Amygdala (tissue), 56 donors: ENCODE results near the gene TIE1.

Source experiments
- DNase-seq, 56 donors: peaks; one replicate each; lab custom pipeline; 2025; lab: John Stamatoyannopoulos, UW

The TIE1 gene

DNA sequence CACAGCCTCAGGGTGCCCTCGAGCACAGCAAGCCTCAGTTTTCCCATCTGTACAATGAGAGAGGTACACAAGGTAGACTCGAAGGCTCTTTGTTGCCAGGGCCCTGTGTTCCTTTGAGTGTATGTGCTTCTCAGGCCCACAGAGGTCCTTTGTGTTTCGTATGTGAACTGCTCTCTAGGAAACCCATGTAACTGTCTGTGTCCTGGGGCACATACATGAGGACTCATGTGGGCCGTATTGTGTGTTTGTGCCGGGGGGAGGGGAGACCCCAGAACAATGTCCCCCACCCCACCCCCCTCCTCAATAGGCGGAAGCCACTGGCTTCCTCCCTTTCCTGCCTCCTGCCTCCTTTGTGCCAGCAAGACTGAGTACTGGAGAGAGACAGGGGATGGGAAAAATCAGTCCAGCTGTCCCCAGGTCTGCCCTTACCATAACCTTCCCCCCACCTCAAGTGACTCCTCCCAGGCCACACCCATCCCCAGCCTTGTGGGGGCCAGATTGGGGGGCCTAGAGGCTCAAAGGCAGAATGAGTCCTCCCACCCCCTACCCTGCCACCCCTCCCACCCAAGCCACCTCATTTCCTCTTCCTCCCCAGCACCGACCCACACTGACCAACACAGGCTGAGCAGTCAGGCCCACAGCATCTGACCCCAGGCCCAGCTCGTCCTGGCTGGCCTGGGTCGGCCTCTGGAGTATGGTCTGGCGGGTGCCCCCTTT is at the start of gene TIE1:
Gene TIE1, plus strand, starts transcription at position 605 of the 717 bp plus-strand sequence. Its CDS starts 90 bp downstream, at position 695.
- no peak for DNase-seq

DNA sequence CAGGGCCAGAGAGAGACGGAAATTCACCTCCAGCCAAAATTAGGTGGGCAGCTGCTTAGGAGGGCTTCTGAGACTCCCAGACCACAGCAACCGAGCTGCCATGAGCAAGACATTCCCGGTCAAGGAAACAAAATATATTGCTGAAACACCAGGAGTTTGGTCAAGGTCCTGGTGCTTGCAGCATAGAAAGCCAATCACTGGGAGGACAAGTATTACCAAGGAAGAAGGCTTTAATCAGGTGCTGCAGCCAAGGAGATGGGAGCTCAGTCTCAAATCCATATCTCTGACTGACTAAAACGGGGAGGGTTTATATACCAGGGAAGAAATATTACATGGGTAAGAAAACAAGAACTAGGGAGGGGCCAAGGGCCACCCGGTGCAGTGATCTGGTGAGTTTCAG is 49.8 kb upstream of the TIE1 start:
- no peak for DNase-seq

DNA sequence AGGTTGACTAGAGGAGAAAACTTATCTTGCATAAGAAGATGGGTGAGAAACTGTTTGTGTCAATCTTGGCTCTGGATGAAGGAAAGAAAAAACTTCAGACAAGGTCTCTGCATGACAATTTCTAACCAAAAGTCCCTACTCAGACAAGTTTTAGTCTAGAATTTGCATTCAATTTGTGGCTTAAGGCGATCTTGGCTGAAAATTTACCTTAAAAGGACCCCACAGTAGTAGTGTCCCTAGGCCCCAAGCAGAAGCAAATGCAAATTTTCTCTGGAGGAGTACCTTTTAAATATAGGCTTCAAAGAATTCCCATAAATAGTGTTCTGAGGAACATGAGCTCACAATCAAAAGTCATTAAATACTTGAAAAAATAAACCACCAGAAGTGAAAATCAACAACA is 48.6 kb upstream of the TIE1 start:
- no peak for DNase-seq

DNA sequence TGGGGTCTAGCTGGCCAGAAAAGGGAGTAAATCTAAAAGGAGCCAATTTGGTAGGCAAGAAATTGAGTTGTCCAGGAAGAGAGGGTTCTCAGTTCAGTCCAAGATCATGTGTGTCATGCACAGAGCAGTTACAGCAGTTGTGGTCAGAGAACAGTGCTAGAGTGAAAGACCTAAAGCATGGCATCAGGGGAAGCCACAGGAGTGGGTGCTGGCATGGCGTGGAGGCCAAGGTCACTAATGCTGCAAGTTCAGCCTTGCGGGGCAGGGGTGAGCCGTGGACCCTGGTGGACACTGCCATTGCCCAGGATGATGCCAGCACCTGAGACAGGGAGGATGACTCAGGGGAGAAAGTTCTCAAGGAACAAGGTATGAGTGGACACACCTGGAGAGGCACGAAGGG is 47.6 kb upstream of the TIE1 start:
- DNase-seq: no peak

DNA sequence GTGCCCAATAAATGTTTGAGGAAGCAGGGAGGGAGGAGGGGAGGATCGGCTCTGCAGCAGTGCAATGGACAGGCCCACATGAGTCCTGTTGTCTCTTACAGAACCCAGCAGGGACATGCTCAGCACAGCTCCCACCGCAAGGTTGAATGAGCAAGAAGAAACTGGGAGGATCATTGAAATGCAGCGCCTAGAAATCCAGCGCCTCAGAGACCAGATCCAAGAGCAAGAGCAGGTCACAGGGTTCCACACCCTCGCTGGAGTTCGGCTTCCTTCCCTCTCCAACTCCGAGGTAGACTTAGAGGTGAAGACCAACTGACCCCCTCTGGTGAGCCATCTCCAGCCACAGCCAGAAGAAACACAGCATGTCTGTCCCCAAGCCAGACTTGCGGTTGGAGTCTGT is 46.9 kb upstream of the TIE1 start:
- DNase-seq: no peak

DNA sequence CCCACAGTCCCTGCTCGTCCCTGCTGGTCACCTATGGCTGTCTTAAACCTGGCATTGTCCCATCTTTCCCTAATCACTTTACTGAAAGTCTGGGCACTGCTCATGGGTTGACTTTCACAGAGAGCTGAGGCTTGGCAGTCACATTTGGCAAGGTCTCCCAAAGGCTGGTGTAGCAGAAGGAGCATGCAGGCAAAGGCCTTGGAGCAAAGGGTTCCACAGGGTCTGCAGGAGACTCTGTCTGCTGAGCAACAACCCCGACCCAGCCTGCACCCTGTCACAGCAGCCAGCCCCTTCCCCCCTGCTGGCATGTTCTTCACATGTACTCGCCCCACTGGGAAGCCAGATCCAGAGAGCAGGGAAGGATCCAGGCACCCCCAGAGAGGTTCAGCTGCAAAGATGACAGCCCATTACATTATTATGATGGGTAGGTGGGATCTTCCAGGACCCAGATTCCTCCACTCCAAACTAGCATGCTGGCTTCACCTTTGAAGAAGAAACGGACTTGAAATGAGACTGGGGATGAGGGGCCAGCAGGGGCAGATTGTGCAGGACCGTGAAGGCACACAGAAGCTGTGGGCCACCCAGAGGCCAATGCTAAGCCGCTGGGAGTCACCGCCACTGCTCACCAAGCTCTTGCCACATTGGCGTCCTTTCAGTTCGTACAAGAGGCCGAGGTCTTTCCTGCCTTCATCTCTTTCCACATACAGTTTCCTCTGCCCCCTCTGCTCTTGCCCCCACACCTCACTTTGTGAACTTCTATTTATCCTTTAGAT is 45.2 kb upstream of the TIE1 start:
- no peak for DNase-seq

DNA sequence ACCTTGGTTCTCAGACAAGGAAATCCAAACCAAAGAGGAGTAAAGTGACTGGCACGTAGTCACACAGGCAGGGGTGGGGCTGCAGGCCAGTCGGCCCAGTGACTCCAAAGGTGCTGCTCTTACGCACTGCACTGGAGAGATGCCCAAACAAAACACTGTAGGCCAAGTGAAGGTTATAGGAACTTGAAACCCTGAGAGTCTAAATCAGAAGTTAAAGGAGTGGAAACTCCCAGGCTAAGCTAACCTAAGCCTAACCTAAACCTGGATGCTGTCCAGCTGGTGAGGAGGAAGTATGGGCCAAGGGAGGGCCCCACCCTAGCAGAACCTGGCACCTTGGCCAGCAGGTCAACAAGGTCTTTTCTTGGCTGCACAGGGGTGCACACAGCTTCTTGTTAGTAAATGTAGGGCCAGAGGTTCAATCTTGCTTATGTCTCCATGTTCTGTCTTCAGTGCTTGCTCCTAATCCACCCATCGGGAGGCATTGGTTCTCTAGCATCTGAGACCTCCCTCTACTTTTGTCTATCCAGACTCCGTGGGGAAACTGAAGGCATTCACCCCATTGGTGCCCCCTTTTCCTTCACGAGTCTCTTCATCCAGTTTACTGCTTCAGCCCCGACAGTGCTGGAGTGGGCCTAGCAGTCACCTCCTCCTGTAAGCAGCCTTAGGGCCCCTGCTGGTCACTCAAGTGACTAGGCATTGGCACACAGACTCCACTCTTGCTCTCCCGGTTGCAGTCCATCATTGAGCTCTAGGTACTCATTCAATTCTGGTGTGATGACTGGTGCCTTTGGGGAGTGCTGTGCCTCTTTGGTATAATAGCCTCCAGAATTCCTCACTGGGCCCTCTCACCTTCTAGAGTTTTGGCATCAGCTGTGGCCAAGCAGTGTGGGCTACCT is 43.9 kb upstream of the TIE1 start:
- no peak for DNase-seq

DNA sequence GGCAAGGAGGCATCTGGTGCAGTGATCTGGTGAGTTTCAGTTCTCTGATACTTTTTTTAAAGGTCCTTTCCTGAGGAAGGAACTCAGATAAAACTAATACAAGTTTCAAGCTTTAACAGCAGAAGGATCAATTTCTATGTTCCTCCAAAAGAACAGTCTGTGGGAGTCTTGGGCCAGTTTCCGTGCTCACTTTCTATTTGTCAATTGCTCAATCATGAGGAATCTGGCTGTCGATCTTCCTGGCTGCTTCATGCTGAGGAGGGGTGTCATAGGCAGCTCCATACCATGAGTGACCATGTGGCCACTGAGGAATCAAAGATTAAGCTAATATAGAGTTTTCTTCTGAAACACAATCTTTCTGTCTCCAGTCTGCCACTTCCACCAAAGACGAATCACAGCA is 42.4 kb upstream of the TIE1 start:
- no peak for DNase-seq

DNA sequence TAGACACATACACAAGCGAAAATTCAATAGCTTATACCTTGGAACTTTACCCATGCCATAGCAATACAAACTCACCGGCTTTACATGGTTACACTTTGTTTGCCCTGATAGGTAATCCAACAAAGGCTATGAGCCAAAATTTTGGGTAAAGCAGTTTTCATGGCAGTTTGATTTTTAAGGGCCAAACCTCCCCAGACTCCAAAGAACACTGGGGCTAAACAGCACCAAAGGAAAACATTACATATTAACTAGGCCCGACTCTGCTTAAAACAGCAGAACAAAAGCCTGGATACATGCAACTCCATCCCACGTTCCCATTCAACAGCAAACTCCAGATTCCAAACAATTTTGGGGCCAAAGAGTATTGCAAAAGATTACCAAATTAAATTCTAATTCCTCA is 35.4 kb upstream of the TIE1 start:
- DNase-seq: no peak

DNA sequence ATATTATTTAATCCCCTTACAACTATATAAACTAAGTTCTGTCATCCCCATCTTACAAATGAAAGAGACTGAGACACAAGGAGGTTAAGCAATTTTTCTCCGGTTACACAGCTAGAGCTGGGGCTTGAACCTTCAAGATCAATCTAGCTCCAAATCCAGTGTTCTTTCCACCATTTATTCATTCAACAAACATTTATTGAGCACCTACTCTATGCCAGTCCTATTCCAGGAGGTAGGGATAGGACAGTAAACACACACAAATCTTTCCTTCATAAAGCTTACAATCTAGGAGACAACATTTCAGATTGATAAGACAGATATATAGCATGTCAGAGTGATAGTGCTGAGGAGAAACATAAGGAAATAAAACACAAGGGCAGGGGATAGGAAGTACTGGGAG is 33.9 kb upstream of the TIE1 start:
- no peak for DNase-seq

DNA sequence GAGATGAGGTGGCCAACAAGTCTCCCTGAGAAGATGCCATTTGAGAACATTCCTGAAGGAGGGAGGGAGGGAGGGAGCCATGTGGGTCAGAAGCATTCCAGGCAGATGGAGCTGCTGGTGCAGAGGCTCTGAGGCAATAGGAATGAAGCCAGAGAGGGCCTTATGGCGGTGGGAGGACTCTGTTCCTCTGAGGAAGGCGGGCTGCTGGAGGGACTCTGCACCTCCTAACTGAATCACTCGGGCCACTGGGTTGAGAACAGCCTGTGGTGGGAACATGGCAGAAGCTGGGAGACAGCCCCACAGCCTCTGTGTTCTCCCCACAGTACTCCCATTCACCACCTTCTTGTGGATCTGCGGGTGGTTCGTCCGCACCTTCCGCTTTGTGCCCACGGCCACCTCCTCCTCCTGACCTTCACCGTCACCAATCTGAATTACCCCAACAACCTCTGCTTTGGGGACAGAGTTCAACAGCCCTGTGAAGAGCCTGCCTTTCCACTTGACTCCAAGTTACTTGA is 33.4 kb upstream of the TIE1 start:
- no peak for DNase-seq

DNA sequence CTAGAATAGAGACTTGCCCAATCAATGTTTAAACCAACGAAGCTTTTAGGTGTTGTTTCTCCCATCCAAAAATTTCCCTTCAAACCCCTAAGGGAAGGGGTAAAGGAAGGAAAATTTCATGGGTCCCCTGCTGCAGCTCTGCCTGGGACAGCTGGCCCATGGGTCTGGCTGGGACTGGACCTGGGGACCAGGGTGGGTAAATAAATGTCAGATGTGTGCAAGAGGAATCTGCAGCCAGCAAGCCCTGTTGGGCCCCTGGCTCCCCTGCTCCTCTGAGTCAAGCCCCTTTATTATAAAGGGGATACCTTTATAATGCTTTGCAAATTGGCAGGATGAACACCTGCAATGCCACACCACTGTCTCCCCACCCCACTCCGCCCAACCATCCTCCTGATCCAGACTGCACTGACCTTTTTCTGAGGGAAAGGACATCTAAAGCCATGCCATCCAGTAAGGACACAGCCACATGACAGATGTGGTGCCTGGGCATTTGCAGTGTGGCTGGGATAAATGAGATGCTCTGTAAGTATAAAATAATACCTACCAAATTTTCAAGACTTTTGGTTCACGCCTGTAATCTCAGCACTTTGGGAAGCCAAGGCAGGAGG is 32.9 kb upstream of the TIE1 start:
- DNase-seq: no peak

DNA sequence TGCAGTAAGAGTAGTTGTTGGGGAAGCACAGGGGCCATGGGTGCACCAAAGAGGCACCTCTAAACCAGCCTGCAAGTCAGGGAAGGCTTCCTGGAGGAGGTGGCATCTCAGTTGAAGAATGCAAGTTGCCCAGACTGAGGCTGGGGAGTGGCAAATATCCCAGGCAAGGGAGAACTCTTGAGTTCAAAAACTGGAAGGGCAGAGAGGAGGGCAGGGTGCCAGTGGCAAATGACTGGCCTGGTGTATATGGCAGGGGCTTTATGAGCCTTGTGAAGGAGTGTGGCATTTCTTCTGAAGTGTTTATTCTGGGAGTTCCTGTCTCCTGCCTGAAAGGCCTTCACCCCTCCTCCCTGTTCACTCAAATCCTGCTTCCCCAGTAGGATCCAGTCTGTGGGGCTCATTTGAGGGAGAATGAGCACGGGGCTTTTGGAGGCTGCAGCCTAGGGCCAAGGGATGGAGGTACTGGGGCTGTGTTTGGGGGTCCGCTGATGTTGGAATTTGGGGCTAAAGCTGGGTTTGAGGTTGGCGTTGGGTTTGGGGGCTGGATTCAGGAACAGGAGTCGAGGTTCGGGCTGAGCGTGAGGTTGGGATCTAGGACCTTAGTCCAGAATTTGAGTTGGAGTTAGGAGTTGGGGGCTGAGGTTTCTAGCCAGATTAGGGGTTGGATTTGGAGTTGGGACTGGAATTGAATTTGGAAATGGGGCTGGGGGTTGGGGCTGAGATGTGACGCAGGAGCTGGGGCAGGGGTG is 31.0 kb upstream of the TIE1 start, which contains the start of gene TMEM125:
Gene TMEM125, plus strand, starts transcription at position 357 of the 749 bp plus-strand sequence. CDS start 2,740 bp downstream, outside the sequence.
- no peak for DNase-seq

DNA sequence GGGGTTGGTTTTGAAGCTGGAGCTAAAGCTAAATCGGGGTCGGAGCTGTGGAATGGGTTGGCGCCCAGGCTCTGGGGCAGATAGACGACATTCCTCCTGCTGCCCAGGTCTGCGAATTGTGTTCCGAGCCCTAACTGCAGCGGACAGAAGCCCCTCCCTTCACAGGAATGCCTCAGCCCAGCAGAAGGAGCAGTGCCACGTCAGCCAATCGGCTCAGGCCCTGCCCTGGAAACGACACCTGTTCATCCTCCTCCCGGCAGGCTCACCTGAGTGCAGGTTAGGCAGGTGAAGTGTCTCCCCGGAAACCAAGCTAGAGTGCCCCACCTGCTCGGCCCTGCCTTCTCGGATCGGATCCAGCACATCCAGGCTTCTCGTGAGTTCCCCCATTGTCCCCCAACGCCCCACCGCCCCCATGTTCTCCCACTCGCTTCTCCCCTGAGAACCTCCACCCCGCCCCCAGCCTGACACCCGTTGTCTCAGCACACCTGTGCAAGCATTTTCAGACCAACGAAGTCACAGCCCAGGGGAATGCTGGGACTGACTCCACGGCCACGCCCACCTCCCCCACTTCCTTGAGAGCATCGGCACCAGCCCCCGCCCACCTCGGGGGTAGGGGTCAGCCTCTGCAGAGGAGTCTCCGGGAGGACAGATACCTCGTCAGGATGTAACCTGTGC is 30.2 kb upstream of the TIE1 start:
- peak in 1 of 56 donors; percentile 43 for DNase-seq

DNA sequence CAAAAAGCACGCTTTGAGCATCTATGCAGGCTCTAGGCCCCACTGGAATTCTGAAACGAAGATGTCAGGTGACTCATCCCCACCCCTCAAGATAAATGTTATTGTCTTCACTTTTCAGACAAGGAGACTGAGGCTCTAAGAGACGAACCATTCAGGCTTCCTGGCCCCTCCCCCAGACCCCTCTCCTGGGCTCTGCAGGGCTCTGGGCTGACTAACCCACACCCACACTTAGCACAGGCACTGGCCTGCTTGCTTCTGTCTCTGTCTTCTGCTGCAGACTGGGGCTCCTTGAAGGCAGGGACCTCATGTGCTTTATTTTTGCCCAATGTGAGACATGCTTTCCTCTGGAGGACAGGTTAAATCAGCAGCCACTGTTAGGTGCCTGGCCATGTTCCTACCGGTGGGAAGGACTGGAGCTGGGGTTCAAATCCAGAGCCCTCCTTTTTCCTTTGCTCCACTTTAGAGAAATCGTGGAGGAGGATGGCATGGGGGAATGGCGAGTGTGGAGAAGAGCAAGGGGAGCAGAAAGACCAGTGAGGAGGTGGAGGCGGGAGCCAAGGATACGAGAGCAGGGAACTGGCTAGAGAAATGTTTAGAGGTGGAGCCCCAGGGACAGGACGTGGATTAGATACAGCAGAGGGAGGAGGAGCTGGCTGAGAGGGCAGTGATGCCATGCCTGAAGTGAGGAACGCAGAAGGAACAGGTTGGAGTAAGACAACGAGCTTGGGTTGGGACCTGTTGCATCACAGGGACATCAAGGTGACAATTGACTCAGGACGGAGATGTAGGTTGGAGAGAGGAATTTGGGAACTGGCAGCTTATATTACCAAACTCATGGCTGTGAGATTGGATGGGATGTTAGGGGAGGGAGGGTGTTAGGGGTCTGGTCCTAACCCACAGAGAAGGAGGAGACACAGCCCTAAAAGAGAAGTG is 29.3 kb upstream of the TIE1 start:
- no peak for DNase-seq

DNA sequence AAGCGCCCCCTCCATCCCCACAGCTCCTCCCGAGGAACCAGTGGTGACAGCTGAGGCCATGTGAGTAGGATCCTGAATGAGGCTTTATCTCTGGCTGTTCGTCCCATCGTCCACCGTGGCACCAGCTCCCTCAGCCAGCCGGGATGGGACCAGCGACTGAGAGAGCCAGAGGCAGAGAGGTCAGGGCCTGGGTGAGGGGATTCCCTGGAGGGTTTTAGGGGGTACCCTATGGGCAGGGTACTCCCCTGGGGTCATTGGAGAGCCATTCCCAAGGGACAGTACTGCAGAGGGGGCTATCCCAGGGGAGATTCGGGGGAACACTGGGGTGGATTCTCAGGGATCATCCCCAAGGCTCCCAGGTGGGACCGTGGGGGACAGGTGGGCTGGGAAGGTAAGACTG is 28.6 kb upstream of the TIE1 start:
- peak in 46 of 56 donors; percentile 18 to 86 (median 53) for DNase-seq

DNA sequence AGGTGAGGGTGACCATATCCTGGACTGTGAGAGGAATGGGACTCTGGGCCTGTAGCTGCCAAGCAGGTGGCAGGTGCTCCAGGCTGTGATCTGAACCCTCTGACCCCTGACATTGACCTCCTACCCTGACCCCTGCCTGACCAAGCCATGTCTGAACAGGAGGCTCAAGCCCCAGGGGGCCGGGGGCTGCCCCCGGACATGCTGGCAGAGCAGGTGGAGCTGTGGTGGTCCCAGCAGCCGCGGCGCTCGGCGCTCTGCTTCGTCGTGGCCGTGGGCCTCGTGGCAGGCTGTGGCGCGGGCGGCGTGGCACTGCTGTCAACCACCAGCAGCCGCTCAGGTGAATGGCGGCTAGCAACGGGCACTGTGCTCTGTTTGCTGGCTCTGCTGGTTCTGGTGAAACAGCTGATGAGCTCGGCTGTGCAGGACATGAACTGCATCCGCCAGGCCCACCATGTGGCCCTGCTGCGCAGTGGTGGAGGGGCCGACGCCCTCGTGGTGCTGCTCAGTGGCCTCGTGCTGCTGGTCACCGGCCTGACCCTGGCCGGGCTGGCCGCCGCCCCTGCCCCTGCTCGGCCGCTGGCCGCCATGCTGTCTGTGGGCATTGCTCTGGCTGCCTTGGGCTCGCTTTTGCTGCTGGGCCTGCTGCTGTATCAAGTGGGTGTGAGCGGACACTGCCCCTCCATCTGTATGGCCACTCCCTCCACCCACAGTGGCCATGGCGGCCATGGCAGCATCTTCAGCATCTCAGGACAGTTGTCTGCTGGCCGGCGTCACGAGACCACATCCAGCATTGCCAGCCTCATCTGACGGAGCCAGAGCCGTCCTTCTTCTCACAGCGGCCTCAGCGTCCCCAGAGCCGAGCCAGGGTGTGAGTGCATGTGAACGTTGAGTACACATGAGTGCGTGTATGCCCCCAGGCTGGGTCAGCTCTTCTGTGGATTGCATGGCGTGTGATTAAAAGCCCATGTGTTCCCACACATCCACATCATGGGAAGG is 27.9 kb upstream of the TIE1 start:
- no peak for DNase-seq
